ENCODE data around the gene FOXN3. TPM values are rescaled to one million over a fixed set of nuclear protein-coding genes. Genes with fewer than 3 reads are reported as not detected.

FOXN3 gene
- total and polyA plus RNA-seq, 2 experiments from 2014 or later, result 98.9 to 167 TPM

- peak; percentile 17 for DNase-seq (ENCODE audit: low spot score)
- Histone ChIP-seq H3K4me2 (no peak overlapping the region), H3K36me3 (ENCODE audit: insufficient read depth) (0 out of 2 replicates have a peak, but pooled peaks cover 9% of the 10 kb centered on the region), H4K20me1 (replicated peaks; ENCODE audit: insufficient read depth) (peaks cover 16% of the 10 kb centered on the region), H2AFZ (no peak overlapping the region), H3K79me2 (replicated peaks; ENCODE audit: insufficient read depth) (peaks cover 18% of the 10 kb centered on the region), H3F3A (replicated peaks; ENCODE audit: low read depth) (no peaks in the 10 kb centered on the region), H3K27ac (ENCODE audit: low read depth) (no peak overlapping the region; the same call in 1 of the 2 replicates), H3K9me2 (ENCODE audit: insufficient read depth) (no peaks in the 10 kb centered on the region), H3K4me3 (no peak overlapping the region), H3K4me1 (ENCODE audit: insufficient read depth) (no peaks in the 10 kb centered on the region), H3K27me3 (ENCODE audit: insufficient read depth) (no peaks in the 10 kb centered on the region)
- TF ChIP-seq EZH2phosphoT487 (IDR thresholded peaks at IDR 0.05; ENCODE audit: unreplicated experiment) (no peak), ZNF331 (CRISPR knock-in tag; IDR thresholded peaks at IDR 0.05; ENCODE audit: low read depth) (no peak), CTCF (conservative IDR thresholded peaks at IDR 0.05; ENCODE audit: low read depth in 2 of 2) (no peak), NANOG (IDR thresholded peaks at IDR 0.05; ENCODE audit: borderline replicate concordance) (no peak), ZNF114 (CRISPR knock-in tag; IDR thresholded peaks at IDR 0.05) (no peak), ZNF462 (CRISPR knock-in tag; IDR thresholded peaks at IDR 0.05) (no peak), STAT1 (IDR thresholded peaks at IDR 0.05; ENCODE audit: unreplicated experiment) (no peak), EZH2 (IDR thresholded peaks at IDR 0.05; ENCODE audit: low read depth, unreplicated experiment) (no peak), JUNB (IDR thresholded peaks at IDR 0.05; ENCODE audit: unreplicated experiment) (no peak), CREB1 (CRISPR knock-in tag; IDR thresholded peaks at IDR 0.05; ENCODE audit: low read depth) (no peak), POLR2AphosphoS5 (IDR thresholded peaks at IDR 0.05; ENCODE audit: low read depth) (no peak), REST (IDR thresholded peaks at IDR 0.05; ENCODE audit: unreplicated experiment) (no peak), ETS1 (IDR thresholded peaks at IDR 0.05) (no peak)
- Mint-ChIP-seq H3K4me1 (peaks cover 21% of the 10 kb centered on the region), H3K4me3 (no peak overlapping the region), H3K36me3 (ENCODE audit: low read depth) (peaks cover 60% of the 10 kb centered on the region), H3K9me3 (peaks cover 10% of the 10 kb centered on the region; the same call in 1 of the 3 replicates), H3K27ac (no peak overlapping the region; the same call in 1 of the 2 replicates), H3K27me3 (ENCODE audit: insufficient read depth, low read depth, poor library complexity) (peaks cover 17% of the 10 kb centered on the region)
- peak; percentile 60 for ATAC-seq
These were observed 249.3 kb downstream of the FOXN3 start for GRCh38 chr14:89167705-89168104.

Data from GM23338 (cell line).